CD4-positive, alpha-beta T cell (primary cell): ENCODE data around the gene NBEAL2. TPM values are rescaled to one million over a fixed set of nuclear protein-coding genes. Genes with fewer than 3 reads are reported as not detected.

Experiments
- ATAC-seq: fragments of 200-7000 bp; cut with Tn5 transposase; one replicate; pipeline ENCODE4 v1.10.0; 2022; ENCODE audit warnings: mild to moderate bottlenecking; ENCODE audit not compliant: poor library complexity
- CTCF ChIA-PET: fragments of 350-600 bp; sonication (Branson Sonifier 250); formaldehyde crosslinking; loops from one replicate; lab custom pipeline; 2021; ENCODE audit warnings: antibody characterized with exemption, inconsistent platforms; lab: Charles Lee
- POLR2A ChIA-PET: fragments of 350-600 bp; sonication (Branson Sonifier 250); formaldehyde crosslinking; loops from one replicate; lab custom pipeline; 2021; ENCODE audit warnings: antibody characterized with exemption, inconsistent platforms; lab: Charles Lee
- DNase-seq, 14 experiments: peaks; one replicate each; pipeline ENCODE4 v3.0.0-alpha.2; 2013 to 2020; ENCODE audit warnings: mixed read lengths in 2 of 14
- H3K27ac ChIP-seq, 2 donors: one replicate each; pipeline versions ENCODE4 v1.5.1 to v1.7.0; 2013; ENCODE audit warnings: low read length in 2 of 2, low read depth in 1 of 2, mild to moderate bottlenecking in 1 of 2
- H3K27me3 ChIP-seq, 2 experiments: 1 replicate in 1 of 2; 2 replicates in 1 of 2; pipeline versions ENCODE4 v1.6.1 to v1.7.0; 2013; ENCODE audit warnings: low read length in 2 of 2, control low read depth in 1 of 2, mild to moderate bottlenecking in 1 of 2, moderate library complexity in 1 of 2; ENCODE audit not compliant: insufficient read depth in 2 of 2, control insufficient read depth in 1 of 2
- H3K36me3 ChIP-seq: one replicate; pipeline ENCODE4 v1.6.1; 2013; ENCODE audit warnings: low read length, control low read depth; ENCODE audit not compliant: insufficient read depth
- H3K4me1 ChIP-seq: one replicate; pipeline ENCODE4 v1.6.1; 2013; ENCODE audit warnings: low read length, control low read depth; ENCODE audit not compliant: insufficient read depth
- H3K4me3 ChIP-seq: one replicate; pipeline ENCODE4 v1.5.1; 2013; ENCODE audit warnings: mild to moderate bottlenecking, low read length, moderate library complexity
- H3K9me3 ChIP-seq, 2 experiments: 1 replicate in 1 of 2; 2 replicates in 1 of 2; pipeline versions ENCODE4 v1.6.1 to v1.7.0; 2013; ENCODE audit warnings: low read length in 2 of 2, mild to moderate bottlenecking in 2 of 2, control low read depth in 1 of 2, moderate library complexity in 1 of 2; ENCODE audit not compliant: control insufficient read depth in 1 of 2, insufficient read depth in 1 of 2
- H3K27ac Mint-ChIP-seq: one replicate; pipeline ENCODE4 v1.8.0; 2020; ENCODE audit warnings: mixed read lengths
- H3K27me3 Mint-ChIP-seq: one replicate; pipeline ENCODE4 v1.8.0; 2021; ENCODE audit warnings: mixed read lengths
- H3K36me3 Mint-ChIP-seq: one replicate; pipeline ENCODE4 v1.8.0; 2021; ENCODE audit warnings: low read depth, mixed read lengths
- H3K4me1 Mint-ChIP-seq: one replicate; pipeline ENCODE4 v1.8.0; 2021; ENCODE audit warnings: low read depth, mixed read lengths
- H3K4me3 Mint-ChIP-seq: one replicate; pipeline ENCODE4 v1.8.0; 2020; ENCODE audit warnings: mild to moderate bottlenecking, mixed read lengths
- H3K9me3 Mint-ChIP-seq: one replicate; pipeline ENCODE4 v1.8.0; 2020; ENCODE audit warnings: mixed read lengths
- intact Hi-C, 2 experiments: fragments of 100-400 bp; cut with DNase I in 1 of 2; cut with micrococcal nuclease in 1 of 2; formaldehyde crosslinking; loops; one replicate each; pipeline versions ENCODE4 v1.15.1 to v1.9.0; 2023 to 2025; cut with DNase I, micrococcal nuclease
- total RNA-seq, 174 experiments: library from RNA in 2 of 174; stranded (reverse) in 2 of 174; gene quantifications; one replicate each; pipeline ENCODE4 v1.2.3 and lab custom pipeline; 2021 to 2026
- TF ChIP-seq, protein P1 (sequence below): fragments of 200-600 bp; IDR thresholded peaks from one replicate; pipeline ENCODE4 v1.8.0; 2022; ENCODE audit warnings: antibody characterized with exemption, mild to moderate bottlenecking

NBEAL2 gene
- total RNA-seq, 2 experiments from 2014 or later = 163 to 170 TPM

DNA sequence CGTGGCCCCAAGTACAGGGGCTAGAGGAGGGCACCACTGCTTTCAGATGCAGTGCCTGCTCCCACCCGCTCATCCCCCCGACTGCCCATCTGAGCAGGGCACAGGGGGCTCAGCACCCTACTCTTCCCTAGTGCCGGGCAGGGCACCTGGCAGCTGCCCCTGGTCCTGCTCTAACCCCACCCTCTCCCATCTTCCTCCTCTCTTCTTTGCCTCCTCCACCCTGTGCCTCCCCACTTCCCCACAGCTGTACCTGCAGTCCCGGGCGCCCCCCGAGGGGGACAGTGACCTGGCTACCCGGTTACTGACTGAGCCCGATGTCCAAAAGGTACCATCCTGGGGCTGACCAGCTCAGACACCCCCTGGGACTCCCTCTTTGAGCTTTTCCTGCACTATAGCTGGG lies 12.8 kb downstream of the NBEAL2 start:
- peaks cover 84% of the 10 kb centered on the region for H3K36me3 ChIP-seq
- intact Hi-C loops = no loop called here
- TF ChIP-seq, protein P1, sequence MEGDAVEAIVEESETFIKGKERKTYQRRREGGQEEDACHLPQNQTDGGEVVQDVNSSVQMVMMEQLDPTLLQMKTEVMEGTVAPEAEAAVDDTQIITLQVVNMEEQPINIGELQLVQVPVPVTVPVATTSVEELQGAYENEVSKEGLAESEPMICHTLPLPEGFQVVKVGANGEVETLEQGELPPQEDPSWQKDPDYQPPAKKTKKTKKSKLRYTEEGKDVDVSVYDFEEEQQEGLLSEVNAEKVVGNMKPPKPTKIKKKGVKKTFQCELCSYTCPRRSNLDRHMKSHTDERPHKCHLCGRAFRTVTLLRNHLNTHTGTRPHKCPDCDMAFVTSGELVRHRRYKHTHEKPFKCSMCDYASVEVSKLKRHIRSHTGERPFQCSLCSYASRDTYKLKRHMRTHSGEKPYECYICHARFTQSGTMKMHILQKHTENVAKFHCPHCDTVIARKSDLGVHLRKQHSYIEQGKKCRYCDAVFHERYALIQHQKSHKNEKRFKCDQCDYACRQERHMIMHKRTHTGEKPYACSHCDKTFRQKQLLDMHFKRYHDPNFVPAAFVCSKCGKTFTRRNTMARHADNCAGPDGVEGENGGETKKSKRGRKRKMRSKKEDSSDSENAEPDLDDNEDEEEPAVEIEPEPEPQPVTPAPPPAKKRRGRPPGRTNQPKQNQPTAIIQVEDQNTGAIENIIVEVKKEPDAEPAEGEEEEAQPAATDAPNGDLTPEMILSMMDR = no peak

DNA sequence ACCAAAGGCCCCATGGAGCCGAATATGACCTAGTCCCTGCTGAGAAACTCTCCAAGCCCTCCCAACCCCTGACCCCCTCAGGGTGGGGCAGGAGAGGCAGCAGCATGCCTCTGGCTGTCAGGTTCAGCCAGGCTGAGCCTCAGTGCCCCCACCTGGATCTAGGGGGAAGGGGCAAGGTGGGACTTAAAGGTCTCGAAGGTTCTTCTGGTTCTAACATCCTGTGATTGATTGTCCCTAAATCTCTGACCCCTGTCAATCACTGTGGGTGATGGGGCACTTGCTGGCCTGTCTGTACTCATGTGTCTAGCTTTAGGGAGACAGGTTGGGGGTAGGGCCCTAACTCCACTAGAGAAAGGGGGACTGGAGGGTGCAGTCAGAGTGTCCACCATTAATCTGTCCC lies 13.8 kb downstream of the NBEAL2 start:
- Histone ChIP-seq H3K27ac (no peak overlapping the region), H3K27me3 (no peaks in the 10 kb centered on the region), H3K4me1 (peaks cover 60% of the 10 kb centered on the region), H3K9me3 (no peaks in the 10 kb centered on the region), H3K36me3 (peaks cover 95% of the 10 kb centered on the region), H3K4me3 (no peak overlapping the region)
- TF ChIP-seq, protein P1 = no peak
- Mint-ChIP-seq H3K4me1 (peaks cover 36% of the 10 kb centered on the region), H3K27ac (no peak overlapping the region), H3K27me3 (no peaks in the 10 kb centered on the region), H3K4me3 (no peak overlapping the region), H3K36me3 (peaks cover 53% of the 10 kb centered on the region), H3K9me3 (no peaks in the 10 kb centered on the region)
- no peak for DNase-seq
- ChIA-PET CTCF (interaction anchor here (0.8 kb wide), 1 partner anchor 75 kb away, joined by 3 read pairs; no protein-coding TSS in a partner anchor), POLR2A (interaction anchor here (3.3 kb wide), 1 partner anchor 13 kb away, joined by 16 read pairs; the partner anchor contains the start of gene NBEAL2)
- intact Hi-C loops = no loop called here
- ATAC-seq = no peak

More for the DNA sequence above, 12.8 kb downstream of the NBEAL2 start:
- DNase-seq = peak in 1 of 14 experiments; percentile 4
- Mint-ChIP-seq H3K27ac (no peak overlapping the region), H3K9me3 (no peaks in the 10 kb centered on the region), H3K27me3 (no peaks in the 10 kb centered on the region), H3K4me3 (no peak overlapping the region), H3K36me3 (peaks cover 56% of the 10 kb centered on the region), H3K4me1 (peaks cover 41% of the 10 kb centered on the region)
- POLR2A ChIA-PET = interaction anchor here (3.3 kb wide), 1 partner anchor 12 kb away, joined by 16 read pairs; the partner anchor contains the start of gene NBEAL2
- Histone ChIP-seq H3K27me3 (no peaks in the 10 kb centered on the region), H3K4me3 (no peak overlapping the region), H3K9me3 (no peaks in the 10 kb centered on the region), H3K27ac (no peak overlapping the region), H3K4me1 (peaks cover 60% of the 10 kb centered on the region)
- CTCF ChIA-PET = no interaction called here
- ATAC-seq = no peak

DNA sequence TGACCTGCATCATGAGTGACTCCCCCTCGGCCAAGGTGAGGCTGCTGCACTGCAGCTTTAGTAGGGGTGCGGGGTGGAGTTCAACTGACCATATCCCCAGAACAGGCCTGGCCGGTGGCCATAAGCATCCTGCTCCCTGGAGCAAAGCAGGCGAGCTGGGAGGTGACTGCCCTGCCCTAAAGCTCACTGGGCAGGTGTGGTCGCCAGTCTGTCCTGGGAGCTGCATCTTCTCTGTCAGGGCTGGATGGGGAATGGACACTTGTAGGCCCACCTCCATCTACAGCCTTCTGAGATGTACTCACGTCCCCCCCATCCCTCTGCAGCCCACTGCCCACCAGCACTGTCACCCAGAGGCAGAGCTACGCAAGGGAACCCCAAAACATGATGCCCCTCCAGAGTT lies 14.5 kb downstream of the NBEAL2 start:
- DNase-seq (peak in 1 of 14 experiments; percentile 3), ATAC-seq (no peak)
- Histone ChIP-seq H3K27me3 (no peaks in the 10 kb centered on the region), H3K36me3 (peaks cover 98% of the 10 kb centered on the region), H3K27ac (no peak overlapping the region), H3K9me3 (no peaks in the 10 kb centered on the region), H3K4me1 (peaks cover 59% of the 10 kb centered on the region), H3K4me3 (no peak overlapping the region)
- Mint-ChIP-seq H3K4me3 (no peak overlapping the region), H3K4me1 (peaks cover 33% of the 10 kb centered on the region), H3K36me3 (peaks cover 51% of the 10 kb centered on the region), H3K9me3 (no peaks in the 10 kb centered on the region), H3K27ac (peak overlapping the region; percentile 27), H3K27me3 (no peaks in the 10 kb centered on the region)
- POLR2A ChIA-PET = interaction anchor here (3.3 kb wide), 1 partner anchor 14 kb away, joined by 16 read pairs; the partner anchor contains the start of gene NBEAL2
- CTCF ChIA-PET = interaction anchor here (0.8 kb wide), 1 partner anchor 75 kb away, joined by 3 read pairs; no protein-coding TSS in a partner anchor
- intact Hi-C loops = no loop called here
- TF ChIP-seq, protein P1 = no peak
